ENCODE measurements around the gene SKAP1.

GRCh38 chr17:48122665-48123045 is 307.4 kb downstream of the SKAP1 start:
- TF ChIP-seq CTCF (IDR thresholded peaks at IDR 0.05 in 4 of 5, conservative IDR thresholded peaks at IDR 0.05 in 1 of 5) = no peak
- no peak for TF ChIP-seq POLR2A (IDR thresholded peaks at IDR 0.05)

All from gastrocnemius medialis (tissue), 4 donors.